H7 (cell line): ENCODE data around the gene ZSWIM5. TPM values are rescaled to one million over a fixed set of nuclear protein-coding genes. Genes with fewer than 3 reads are reported as not detected.
"Not testable (repeated sequence)": the region's sequence is repeated elsewhere in the genome, so short reads cannot be mapped to it uniquely, and the experiment has no call there.

ENCODE experiments used
- DNase-seq: peaks from one replicate; pipeline ENCODE4 v3.0.0; 2012
- H3K27me3 ChIP-seq: 2 replicates; pipeline ENCODE4 v1.6.0; 2011; ENCODE audit warnings: mild to moderate bottlenecking, low read length; ENCODE audit not compliant: control insufficient read depth, insufficient read depth
- H3K36me3 ChIP-seq: replicated peaks from 2 replicates; pipeline ENCODE4 v1.5.1; 2011; ENCODE audit warnings: low read length; ENCODE audit not compliant: control insufficient read depth, insufficient read depth
- H3K4me3 ChIP-seq: 2 replicates; pipeline ENCODE4 v1.5.1; 2011; ENCODE audit warnings: low read depth, mild to moderate bottlenecking, control low read depth, low read length, moderate library complexity; ENCODE audit not compliant: insufficient read depth
- total RNA-seq: library from RNA; depleted of rRNA; stranded (reverse); fragments of >200 nt; shearing (Covaris generic); gene quantifications from 2 replicates; pipeline ENCODE4 v1.2.3, GENCODE V29; 2014

Gene ZSWIM5
- total RNA-seq, 1 experiment from 2014 or later = 4.7 TPM

- Histone ChIP-seq H3K27me3 (no peaks in the 10 kb centered on the region), H3K4me3 (no peak overlapping the region), H3K36me3 (no peaks in the 10 kb centered on the region)
- DNase-seq = no peak
These were observed 69.4 kb downstream of the ZSWIM5 start for GRCh38 chr1:45136984-45137383.

- Histone ChIP-seq H3K27me3 (no peaks in the 10 kb centered on the region), H3K36me3 (no peaks in the 10 kb centered on the region), H3K4me3 (no peak overlapping the region)
- no peak for DNase-seq
These were observed 71.1 kb downstream of the ZSWIM5 start for GRCh38 chr1:45135316-45135715.

GRCh38 chr1:45134461-45134873 lies 71.9 kb downstream of the ZSWIM5 start:
- Histone ChIP-seq H3K4me3 (no peak overlapping the region), H3K36me3 (no peaks in the 10 kb centered on the region), H3K27me3 (no peaks in the 10 kb centered on the region)
- DNase-seq = no peak

GRCh38 chr1:45132719-45133118 lies 73.7 kb downstream of the ZSWIM5 start:
- not testable (repeated sequence) for DNase-seq, H3K27me3 ChIP-seq, H3K36me3 ChIP-seq, H3K4me3 ChIP-seq

- no peak for DNase-seq
- no peaks in the 10 kb centered on the region for H3K36me3 ChIP-seq
- no peak overlapping the region for H3K4me3 ChIP-seq
- H3K27me3 ChIP-seq = no peaks in the 10 kb centered on the region
These were observed 83.0 kb downstream of the ZSWIM5 start for GRCh38 chr1:45123358-45123757.

GRCh38 chr1:45122724-45123123 lies 83.7 kb downstream of the ZSWIM5 start:
- DNase-seq = no peak
- H3K4me3 ChIP-seq = no peak overlapping the region
- H3K27me3 ChIP-seq = no peaks in the 10 kb centered on the region
- H3K36me3 ChIP-seq = no peaks in the 10 kb centered on the region

- Histone ChIP-seq H3K4me3 (no peak overlapping the region), H3K36me3 (no peaks in the 10 kb centered on the region), H3K27me3 (no peaks in the 10 kb centered on the region)
- no peak for DNase-seq
These were observed 88.6 kb downstream of the ZSWIM5 start for GRCh38 chr1:45117766-45118165.

- no peaks in the 10 kb centered on the region for H3K36me3 ChIP-seq
- no peaks in the 10 kb centered on the region for H3K27me3 ChIP-seq
- no peak for DNase-seq
- no peak overlapping the region for H3K4me3 ChIP-seq
These were observed 89.6 kb downstream of the ZSWIM5 start for GRCh38 chr1:45116820-45117219.

GRCh38 chr1:45116340-45116739 lies 90.1 kb downstream of the ZSWIM5 start:
- Histone ChIP-seq H3K27me3 (no peaks in the 10 kb centered on the region), H3K36me3 (no peaks in the 10 kb centered on the region), H3K4me3 (no peak overlapping the region)
- DNase-seq = no peak

GRCh38 chr1:45115198-45115597 lies 91.2 kb downstream of the ZSWIM5 start:
- H3K36me3 ChIP-seq, H3K4me3 ChIP-seq, DNase-seq, H3K27me3 ChIP-seq: not testable (repeated sequence)

GRCh38 chr1:45112661-45113060 lies 93.7 kb downstream of the ZSWIM5 start:
- DNase-seq = no peak
- Histone ChIP-seq H3K27me3 (no peaks in the 10 kb centered on the region), H3K4me3 (no peak overlapping the region), H3K36me3 (no peaks in the 10 kb centered on the region)

- Histone ChIP-seq H3K36me3 (no peaks in the 10 kb centered on the region), H3K27me3 (no peaks in the 10 kb centered on the region), H3K4me3 (no peak overlapping the region)
- DNase-seq = no peak
These were observed 95.2 kb downstream of the ZSWIM5 start for GRCh38 chr1:45111239-45111638.

- H3K36me3 ChIP-seq = no peaks in the 10 kb centered on the region
- H3K4me3 ChIP-seq = no peak overlapping the region
- DNase-seq = no peak
- H3K27me3 ChIP-seq = no peaks in the 10 kb centered on the region
These were observed 98.6 kb downstream of the ZSWIM5 start for GRCh38 chr1:45107782-45108181.

GRCh38 chr1:45106864-45107263 lies 99.5 kb downstream of the ZSWIM5 start:
- DNase-seq, H3K36me3 ChIP-seq, H3K4me3 ChIP-seq, H3K27me3 ChIP-seq: not testable (repeated sequence)

GRCh38 chr1:45106156-45106545 lies 100.3 kb downstream of the ZSWIM5 start:
- DNase-seq, H3K36me3 ChIP-seq: not testable (repeated sequence)

GRCh38 chr1:45105486-45106155 lies 100.8 kb downstream of the ZSWIM5 start:
- not testable (repeated sequence) for H3K36me3 ChIP-seq, H3K27me3 ChIP-seq, H3K4me3 ChIP-seq, DNase-seq

More at GRCh38 chr1:45106156-45106545, 100.3 kb downstream of the ZSWIM5 start:
- H3K27me3 ChIP-seq, H3K4me3 ChIP-seq: not testable (repeated sequence)
